Measurements from ENCODE around the gene ADGRL3. TPM values are rescaled to one million over a fixed set of nuclear protein-coding genes. Genes with fewer than 3 reads are reported as not detected.

ADGRL3 gene
- total and polyA plus RNA-seq, 2 donors (not counting 1 experiment from before 2014, with no cell fraction given): not detected

GRCh38 chr4:61379406-61379805 lies 179.3 kb downstream of the ADGRL3 start:
- no CpG with 5 or more reads among the region's 1 CpG for WGBS (ENCODE audit: insufficient coverage)
- TF ChIP-seq EZH2 (IDR thresholded peaks at IDR 0.05; ENCODE audit: borderline replicate concordance, insufficient read depth, low read depth, low read length, poor library complexity, severe bottlenecking): no peak
- TF ChIP-seq, protein P1, sequence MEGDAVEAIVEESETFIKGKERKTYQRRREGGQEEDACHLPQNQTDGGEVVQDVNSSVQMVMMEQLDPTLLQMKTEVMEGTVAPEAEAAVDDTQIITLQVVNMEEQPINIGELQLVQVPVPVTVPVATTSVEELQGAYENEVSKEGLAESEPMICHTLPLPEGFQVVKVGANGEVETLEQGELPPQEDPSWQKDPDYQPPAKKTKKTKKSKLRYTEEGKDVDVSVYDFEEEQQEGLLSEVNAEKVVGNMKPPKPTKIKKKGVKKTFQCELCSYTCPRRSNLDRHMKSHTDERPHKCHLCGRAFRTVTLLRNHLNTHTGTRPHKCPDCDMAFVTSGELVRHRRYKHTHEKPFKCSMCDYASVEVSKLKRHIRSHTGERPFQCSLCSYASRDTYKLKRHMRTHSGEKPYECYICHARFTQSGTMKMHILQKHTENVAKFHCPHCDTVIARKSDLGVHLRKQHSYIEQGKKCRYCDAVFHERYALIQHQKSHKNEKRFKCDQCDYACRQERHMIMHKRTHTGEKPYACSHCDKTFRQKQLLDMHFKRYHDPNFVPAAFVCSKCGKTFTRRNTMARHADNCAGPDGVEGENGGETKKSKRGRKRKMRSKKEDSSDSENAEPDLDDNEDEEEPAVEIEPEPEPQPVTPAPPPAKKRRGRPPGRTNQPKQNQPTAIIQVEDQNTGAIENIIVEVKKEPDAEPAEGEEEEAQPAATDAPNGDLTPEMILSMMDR (IDR thresholded peaks at IDR 0.05): no peak
- H3K9me3 ChIP-seq (ENCODE audit: control extremely low read depth in 1 of 3, control insufficient read depth in 2 of 3, insufficient read depth in 1 of 3, low read length in 2 of 3): peaks cover 0 to 4% (median 0%) of the 10 kb centered on the region in 3 donors
- no peak overlapping the region for H3K4me3 ChIP-seq (ENCODE audit: control extremely low read depth in 1 of 5, extremely low read depth in 1 of 5, insufficient read depth in 1 of 5, low read depth in 2 of 5, low read length in 4 of 5)
- no peaks in the 10 kb centered on the region for H3K36me3 ChIP-seq (replicated peaks in 1 of 2; ENCODE audit: control extremely low read depth in 1 of 2, control insufficient read depth in 1 of 2, extremely low read depth in 1 of 2, insufficient read depth in 2 of 2, low read length in 1 of 2)
- no peaks in the 10 kb centered on the region for H3K4me1 ChIP-seq (ENCODE audit: control insufficient read depth in 2 of 2, insufficient read depth in 2 of 2, low read length in 2 of 2)
- no peak overlapping the region for H3K27ac ChIP-seq (ENCODE audit: low read length in 2 of 2)
- Mint-ChIP-seq H3K4me3 (no peak overlapping the region), H3K4me1 (no peaks in the 10 kb centered on the region), H3K9me3 (ENCODE audit: insufficient read depth) (no peaks in the 10 kb centered on the region), H3K27me3 (no peaks in the 10 kb centered on the region), H3K27ac (no peak overlapping the region)
- H3K4me2 ChIP-seq (replicated peaks; ENCODE audit: low read depth, low read length, poor library complexity, severe bottlenecking): no peak overlapping the region
- POLR2A ChIA-PET: no interaction called here
- no peaks in the 10 kb centered on the region for H3K79me2 ChIP-seq (ENCODE audit: control insufficient read depth, insufficient read depth, low read length)
- DNase-seq: no peak
- no peak for ATAC-seq (ENCODE audit: low read depth)
- no peak overlapping the region for H2AFZ ChIP-seq (ENCODE audit: insufficient read depth, low read depth, low read length, poor library complexity, severe bottlenecking)
- intact Hi-C loops (cut with micrococcal nuclease): no loop called here
- no peaks in the 10 kb centered on the region for H4K20me1 ChIP-seq (ENCODE audit: control insufficient read depth, insufficient read depth, low read length, poor library complexity, severe bottlenecking)
- no peaks in the 10 kb centered on the region for H3K27me3 ChIP-seq (replicated peaks in 1 of 4; ENCODE audit: control extremely low read depth in 1 of 4, control insufficient read depth in 3 of 4, insufficient read depth in 4 of 4, low read length in 3 of 4)
- CTCF ChIA-PET: no interaction called here
- no peak overlapping the region for H3K9ac ChIP-seq (ENCODE audit: low read length)

GRCh38 chr4:61380865-61381264 lies 180.7 kb downstream of the ADGRL3 start:
- no peaks in the 10 kb centered on the region for H4K20me1 ChIP-seq (ENCODE audit: control insufficient read depth, insufficient read depth, low read length, poor library complexity, severe bottlenecking)
- H3K4me2 ChIP-seq (replicated peaks; ENCODE audit: low read depth, low read length, poor library complexity, severe bottlenecking): no peak overlapping the region
- H3K4me3 ChIP-seq (ENCODE audit: control extremely low read depth in 1 of 5, extremely low read depth in 1 of 5, insufficient read depth in 1 of 5, low read depth in 2 of 5, low read length in 4 of 5): no peak overlapping the region
- WGBS (ENCODE audit: insufficient coverage): no CpG with 5 or more reads among the region's 2 CpGs
- TF ChIP-seq, protein P1 (IDR thresholded peaks at IDR 0.05): no peak
- no peak for TF ChIP-seq EZH2 (IDR thresholded peaks at IDR 0.05; ENCODE audit: borderline replicate concordance, insufficient read depth, low read depth, low read length, poor library complexity, severe bottlenecking)
- no peaks in the 10 kb centered on the region for H3K4me1 Mint-ChIP-seq
- no peak overlapping the region for H3K27ac ChIP-seq (ENCODE audit: low read length in 2 of 2)
- H3K9me3 ChIP-seq (ENCODE audit: control extremely low read depth in 1 of 3, control insufficient read depth in 2 of 3, insufficient read depth in 1 of 3, low read length in 2 of 3): peaks cover 0 to 2% (median 0%) of the 10 kb centered on the region in 3 donors
- no peaks in the 10 kb centered on the region for H3K27me3 ChIP-seq (replicated peaks in 1 of 4; ENCODE audit: control extremely low read depth in 1 of 4, control insufficient read depth in 3 of 4, insufficient read depth in 4 of 4, low read length in 3 of 4)
- H3K9me3 Mint-ChIP-seq (ENCODE audit: insufficient read depth): no peaks in the 10 kb centered on the region
- CTCF ChIA-PET: no interaction called here
- ATAC-seq (ENCODE audit: low read depth): no peak
- H3K36me3 ChIP-seq (replicated peaks in 1 of 2; ENCODE audit: control extremely low read depth in 1 of 2, control insufficient read depth in 1 of 2, extremely low read depth in 1 of 2, insufficient read depth in 2 of 2, low read length in 1 of 2): no peaks in the 10 kb centered on the region
- no peak for DNase-seq
- H3K79me2 ChIP-seq (ENCODE audit: control insufficient read depth, insufficient read depth, low read length): no peaks in the 10 kb centered on the region
- intact Hi-C loops (cut with micrococcal nuclease): no loop called here
- no peak overlapping the region for H3K9ac ChIP-seq (ENCODE audit: low read length)
- H3K27me3 Mint-ChIP-seq: no peaks in the 10 kb centered on the region
- no peak overlapping the region for H3K4me3 Mint-ChIP-seq
- POLR2A ChIA-PET: no interaction called here
- no peak overlapping the region for H3K27ac Mint-ChIP-seq
- H3K4me1 ChIP-seq (ENCODE audit: control insufficient read depth in 2 of 2, insufficient read depth in 2 of 2, low read length in 2 of 2): no peaks in the 10 kb centered on the region
- no peak overlapping the region for H2AFZ ChIP-seq (ENCODE audit: insufficient read depth, low read depth, low read length, poor library complexity, severe bottlenecking)

All from B cell (primary cell).